ENCODE results near the gene RAB3D. TPM values are rescaled to one million over a fixed set of nuclear protein-coding genes. Genes with fewer than 3 reads are reported as not detected.

The RAB3D gene
- total RNA-seq, 2 experiments from 2014 or later, result 3.6 to 5.1 TPM

GRCh38 chr19:11293433-11294389, 45.7 kb downstream of the RAB3D start:
- H3K4me1 Mint-ChIP-seq, result peaks cover 5% of the 10 kb centered on the region
- peaks cover 57% of the 10 kb centered on the region for H3K27me3 Mint-ChIP-seq
- H3K4me3 Mint-ChIP-seq, result peak overlapping the region; percentile 43
- DNase-seq (peak; percentile 82), ATAC-seq (peak; percentile 97)
- no peaks in the 10 kb centered on the region for H3K36me3 Mint-ChIP-seq
- CTCF ChIA-PET, result interaction anchor here (0.6 to 2.6 kb wide), 21 partner anchors 11 to 353 kb away, joined by 3 to 15 read pairs (median 4); partner anchors contain the start of genes CCDC159, EPOR, SWSAP1 and TMEM205
- no peak overlapping the region for H3K27ac Mint-ChIP-seq
- H3K9me3 Mint-ChIP-seq (ENCODE audit: low read depth), result no peaks in the 10 kb centered on the region

DNA sequence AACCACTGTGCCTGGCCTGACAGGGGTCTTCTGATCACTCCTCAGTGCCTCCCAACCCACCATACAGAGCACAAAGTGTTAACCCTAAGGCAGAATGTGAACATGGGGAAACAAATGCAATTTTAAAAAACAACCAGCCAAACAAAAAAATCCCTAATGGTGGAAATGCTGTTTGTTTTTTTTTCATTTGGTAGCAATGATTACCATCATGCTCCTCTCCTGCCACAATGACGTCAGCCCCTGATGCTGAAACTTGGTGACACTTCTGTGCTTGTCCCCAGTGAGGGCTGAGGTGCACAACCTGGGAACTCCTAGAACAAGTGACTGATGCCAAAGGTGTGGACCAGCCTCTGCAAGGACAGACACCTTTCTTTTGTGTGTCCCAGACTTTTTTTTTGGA, 47.5 kb downstream of the RAB3D start:
- Mint-ChIP-seq H3K4me1 (peaks cover 5% of the 10 kb centered on the region), H3K4me3 (no peak overlapping the region), H3K36me3 (no peaks in the 10 kb centered on the region), H3K27ac (no peak overlapping the region), H3K27me3 (peaks cover 62% of the 10 kb centered on the region), H3K9me3 (ENCODE audit: low read depth) (no peaks in the 10 kb centered on the region)
- CTCF ChIA-PET, result interaction anchor here (1.2 to 2.6 kb wide), 2 partner anchors 9 to 190 kb away, joined by 5 to 7 read pairs; no protein-coding TSS in a partner anchor
- ATAC-seq (no peak), DNase-seq (no peak)

DNA sequence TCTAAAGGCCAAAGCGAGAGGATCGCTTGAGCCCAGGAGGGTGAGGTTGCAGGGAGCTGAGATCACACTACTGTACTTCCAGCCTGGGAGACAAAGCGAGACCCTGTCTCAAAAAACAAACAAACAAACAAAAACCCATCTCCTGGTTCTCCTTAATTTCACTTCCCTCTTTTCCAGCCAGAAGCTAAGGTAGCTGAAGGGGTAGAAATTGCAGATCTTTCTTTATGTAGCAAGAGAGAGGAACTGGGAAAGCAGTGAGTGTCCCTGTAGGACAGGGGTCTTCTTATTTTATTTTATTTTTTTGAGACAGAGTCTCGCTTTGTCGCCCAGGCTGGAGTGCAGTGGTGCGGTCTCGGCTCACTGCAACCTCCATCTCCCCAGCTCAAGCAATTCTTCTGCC, 48.0 kb downstream of the RAB3D start:
- Mint-ChIP-seq H3K36me3 (no peaks in the 10 kb centered on the region), H3K4me3 (no peak overlapping the region), H3K27ac (no peak overlapping the region), H3K9me3 (ENCODE audit: low read depth) (no peaks in the 10 kb centered on the region), H3K27me3 (peaks cover 67% of the 10 kb centered on the region), H3K4me1 (peaks cover 5% of the 10 kb centered on the region)
- DNase-seq (no peak), ATAC-seq (no peak)
- CTCF ChIA-PET, result interaction anchor here (1.2 kb wide), 1 partner anchor 191 kb away, joined by 5 read pairs; no protein-coding TSS in a partner anchor

GRCh38 chr19:11290256-11290655, 49.2 kb downstream of the RAB3D start:
- Mint-ChIP-seq H3K4me3 (no peak overlapping the region), H3K9me3 (ENCODE audit: low read depth) (no peaks in the 10 kb centered on the region), H3K27ac (no peak overlapping the region), H3K36me3 (no peaks in the 10 kb centered on the region), H3K27me3 (peaks cover 65% of the 10 kb centered on the region), H3K4me1 (peaks cover 5% of the 10 kb centered on the region)
- DNase-seq (no peak), ATAC-seq (no peak)
- CTCF ChIA-PET, result interaction anchor here (1.4 to 2.0 kb wide), 3 partner anchors 91 to 192 kb away, joined by 4 to 5 read pairs (median 5); no protein-coding TSS in a partner anchor

- H3K9me3 Mint-ChIP-seq (ENCODE audit: low read depth), result no peaks in the 10 kb centered on the region
- CTCF ChIA-PET, result interaction anchor here (1.5 kb wide), 1 partner anchor 45 kb away, joined by 3 read pairs; no protein-coding TSS in a partner anchor
- DNase-seq, result no peak
- no peak for ATAC-seq
- H3K27me3 Mint-ChIP-seq, result peaks cover 63% of the 10 kb centered on the region
- H3K27ac Mint-ChIP-seq, result no peak overlapping the region
- no peak overlapping the region for H3K4me3 Mint-ChIP-seq
- no peaks in the 10 kb centered on the region for H3K4me1 Mint-ChIP-seq
- H3K36me3 Mint-ChIP-seq, result no peaks in the 10 kb centered on the region
These were observed 51.1 kb downstream of the RAB3D start for GRCh38 chr19:11288349-11288748.

GRCh38 chr19:11286312-11286974, 53.0 kb downstream of the RAB3D start:
- DNase-seq, result no peak
- Mint-ChIP-seq H3K9me3 (ENCODE audit: low read depth) (no peaks in the 10 kb centered on the region), H3K27ac (no peak overlapping the region), H3K27me3 (peaks cover 74% of the 10 kb centered on the region), H3K36me3 (no peaks in the 10 kb centered on the region), H3K4me1 (no peaks in the 10 kb centered on the region), H3K4me3 (no peak overlapping the region)
- ATAC-seq, result no peak
- CTCF ChIA-PET, result interaction anchor here (1.0 to 1.4 kb wide), 2 partner anchors 89 to 196 kb away, joined by 3 to 4 read pairs; no protein-coding TSS in a partner anchor

DNA sequence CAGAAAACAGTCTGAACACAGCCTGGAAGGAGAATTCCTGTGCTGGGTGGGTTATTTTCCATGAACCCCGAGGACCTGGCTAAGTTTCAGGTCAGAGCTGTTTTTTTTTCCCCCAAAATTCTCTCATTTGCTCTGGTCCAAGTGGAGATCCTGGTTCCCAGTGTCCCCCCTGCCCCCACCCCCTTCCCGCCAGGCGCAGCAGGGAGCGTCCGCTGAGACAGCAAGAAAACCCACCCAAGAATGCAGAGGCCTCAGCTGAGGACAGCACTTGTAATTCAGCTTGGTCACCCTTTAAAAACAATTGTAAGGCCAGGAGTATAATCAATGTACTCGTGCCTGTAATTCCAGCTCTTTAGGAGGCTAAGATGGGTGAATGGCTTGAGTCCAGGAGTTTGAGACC, 54.9 kb downstream of the RAB3D start:
- H3K4me1 Mint-ChIP-seq, result peaks cover 8% of the 10 kb centered on the region
- peaks cover 68% of the 10 kb centered on the region for H3K27me3 Mint-ChIP-seq
- no peak overlapping the region for H3K27ac Mint-ChIP-seq
- ATAC-seq (no peak), DNase-seq (no peak)
- no peaks in the 10 kb centered on the region for H3K9me3 Mint-ChIP-seq (ENCODE audit: low read depth)
- H3K4me3 Mint-ChIP-seq, result no peak overlapping the region
- no peaks in the 10 kb centered on the region for H3K36me3 Mint-ChIP-seq
- CTCF ChIA-PET, result no interaction called here

DNA sequence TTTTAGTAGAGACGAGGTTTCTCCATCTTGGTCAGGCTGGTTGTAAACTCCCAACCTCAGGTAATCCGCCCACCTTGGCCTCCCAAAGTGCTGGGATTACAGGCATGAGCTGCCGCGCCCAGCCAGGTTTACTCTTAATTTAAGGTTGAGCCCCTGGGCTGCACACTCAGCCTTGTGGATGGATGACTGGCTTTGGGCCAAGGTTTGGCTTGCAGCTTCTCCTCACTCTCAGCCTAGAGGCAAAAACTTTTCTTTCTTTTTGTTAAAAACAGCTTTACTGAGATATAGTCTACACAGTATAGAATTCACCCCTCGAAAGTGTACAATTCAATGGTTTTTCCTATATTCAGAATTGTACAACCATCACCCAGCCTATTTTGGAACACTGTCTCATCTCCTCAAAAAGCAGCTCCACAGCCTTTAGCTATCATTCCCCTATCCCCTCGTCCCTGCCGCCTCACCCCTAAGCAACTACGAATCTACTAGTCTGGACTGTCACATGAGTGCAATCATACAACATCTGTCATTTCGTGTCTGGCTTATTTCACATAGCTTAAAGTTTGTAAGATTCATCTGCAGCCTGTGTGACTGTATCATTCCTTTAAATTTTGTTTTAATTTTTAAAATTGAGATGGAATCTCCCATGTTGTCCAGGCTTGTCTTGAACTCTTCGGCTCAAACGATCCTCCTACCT, 58.0 kb downstream of the RAB3D start:
- H3K27me3 Mint-ChIP-seq, result peaks cover 71% of the 10 kb centered on the region
- H3K36me3 Mint-ChIP-seq, result peaks cover 4% of the 10 kb centered on the region
- H3K27ac Mint-ChIP-seq, result peak overlapping the region; percentile 5
- H3K4me3 Mint-ChIP-seq, result no peak overlapping the region
- CTCF ChIA-PET, result interaction anchor here (0.7 to 2.1 kb wide), 4 partner anchors 16 to 350 kb away, joined by 3 to 6 read pairs (median 5); partner anchors contain the start of genes ODAD3 and PRKCSH
- DNase-seq (no peak), ATAC-seq (no peak)
- peaks cover 11% of the 10 kb centered on the region for H3K4me1 Mint-ChIP-seq
- no peaks in the 10 kb centered on the region for H3K9me3 Mint-ChIP-seq (ENCODE audit: low read depth)

DNA sequence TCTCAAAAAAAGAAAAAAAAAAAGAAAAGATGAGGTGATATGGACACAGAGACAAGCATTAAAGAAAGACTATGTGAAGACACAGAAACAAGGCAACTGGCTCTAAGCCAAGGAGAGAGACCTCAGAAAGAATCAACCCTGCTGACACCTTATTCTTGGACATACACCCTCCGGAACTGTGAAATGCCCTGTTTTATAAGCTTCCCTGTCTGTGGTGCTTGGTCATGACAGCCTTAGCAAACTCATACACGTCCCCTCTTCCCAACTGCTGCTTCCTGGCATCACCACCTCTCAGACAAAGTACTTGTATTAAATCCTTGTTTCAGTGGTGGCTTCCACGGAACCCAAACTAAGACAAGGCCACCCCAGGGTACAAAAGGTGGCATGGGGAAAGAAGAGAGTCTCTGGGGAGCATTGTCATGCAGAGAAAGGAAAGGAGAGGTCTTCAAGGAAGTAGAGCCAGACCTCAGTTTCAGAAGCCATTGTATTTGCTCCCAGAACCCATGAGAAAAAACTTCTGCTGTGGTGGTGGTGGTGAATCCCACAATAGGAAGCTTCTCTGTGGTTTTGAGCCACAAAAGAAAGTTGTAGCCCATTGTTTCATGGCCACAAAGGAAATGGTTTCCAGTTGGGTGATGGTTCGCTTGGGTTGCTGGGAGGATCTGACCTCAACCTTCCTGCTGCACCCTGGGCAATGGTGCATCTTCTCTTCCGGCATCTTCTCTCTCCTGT, 59.8 kb downstream of the RAB3D start:
- Mint-ChIP-seq H3K4me3 (peak overlapping the region; percentile 58), H3K9me3 (ENCODE audit: low read depth) (no peaks in the 10 kb centered on the region), H3K27ac (peak overlapping the region; percentile 79), H3K27me3 (peaks cover 68% of the 10 kb centered on the region), H3K4me1 (peaks cover 11% of the 10 kb centered on the region), H3K36me3 (peaks cover 4% of the 10 kb centered on the region)
- ATAC-seq (peak; percentile 81), DNase-seq (peak; percentile 86)
- CTCF ChIA-PET, result interaction anchor here (1.1 to 2.1 kb wide), 4 partner anchors 14 to 102 kb away, joined by 3 to 6 read pairs (median 4); partner anchors contain the start of gene TSPAN16

GRCh38 chr19:11278670-11279069, 60.8 kb downstream of the RAB3D start:
- CTCF ChIA-PET, result interaction anchor here (1.3 kb wide), 1 partner anchor 15 kb away, joined by 3 read pairs; no protein-coding TSS in a partner anchor
- no peak overlapping the region for H3K4me3 Mint-ChIP-seq
- DNase-seq, result no peak
- peaks cover 4% of the 10 kb centered on the region for H3K36me3 Mint-ChIP-seq
- no peak overlapping the region for H3K27ac Mint-ChIP-seq
- ATAC-seq, result no peak
- H3K9me3 Mint-ChIP-seq (ENCODE audit: low read depth), result no peaks in the 10 kb centered on the region
- H3K4me1 Mint-ChIP-seq, result peaks cover 11% of the 10 kb centered on the region
- peaks cover 72% of the 10 kb centered on the region for H3K27me3 Mint-ChIP-seq

- CTCF ChIA-PET, result interaction anchor here (0.9 to 1.4 kb wide), 2 partner anchors 11 to 19 kb away, joined by 4 to 6 read pairs; no protein-coding TSS in a partner anchor
- H3K36me3 Mint-ChIP-seq, result peaks cover 4% of the 10 kb centered on the region
These were observed 64.8 kb downstream of the RAB3D start for GRCh38 chr19:11274533-11275086.

DNA sequence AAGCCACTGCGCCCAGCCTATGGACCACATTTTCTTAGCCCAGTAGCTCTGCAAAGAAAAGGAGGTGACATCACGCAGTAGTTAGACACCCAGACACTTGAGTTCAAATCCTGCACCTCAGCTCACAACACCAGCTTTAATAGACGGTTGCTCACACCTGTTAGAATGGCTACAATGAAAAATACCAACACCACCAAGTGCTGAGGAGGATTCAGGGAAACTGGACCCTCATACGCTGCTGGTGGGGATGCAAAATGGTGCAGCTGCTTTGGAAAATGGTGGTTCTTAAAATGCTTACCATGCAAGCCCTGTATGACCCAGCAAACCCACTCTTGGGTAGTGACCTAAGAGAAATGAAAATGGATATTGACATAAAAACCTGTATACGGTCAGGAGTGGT, 65.5 kb downstream of the RAB3D start:
- H3K27me3 Mint-ChIP-seq, result peaks cover 66% of the 10 kb centered on the region
- H3K9me3 Mint-ChIP-seq (ENCODE audit: low read depth), result no peaks in the 10 kb centered on the region
- peaks cover 4% of the 10 kb centered on the region for H3K36me3 Mint-ChIP-seq
- DNase-seq (no peak), ATAC-seq (no peak)
- no peak overlapping the region for H3K4me3 Mint-ChIP-seq
- no peak overlapping the region for H3K27ac Mint-ChIP-seq
- no peaks in the 10 kb centered on the region for H3K4me1 Mint-ChIP-seq
- CTCF ChIA-PET, result interaction anchor here (0.9 to 1.4 kb wide), 2 partner anchors 10 to 20 kb away, joined by 4 to 6 read pairs; no protein-coding TSS in a partner anchor

More at GRCh38 chr19:11274533-11275086, 64.8 kb downstream of the RAB3D start:
- Mint-ChIP-seq H3K27ac (no peak overlapping the region), H3K27me3 (peaks cover 66% of the 10 kb centered on the region), H3K9me3 (ENCODE audit: low read depth) (no peaks in the 10 kb centered on the region), H3K4me3 (no peak overlapping the region), H3K4me1 (peaks cover 4% of the 10 kb centered on the region)
- ATAC-seq (no peak), DNase-seq (no peak)

Measured in activated CD8-positive, alpha-beta memory T cell treated with anti-CD3 and anti-CD28 coated beads, Interleukin-2, amount 10 ng/mL, durations not matched to agents 7 days and 5 days (primary cell).